ENCODE results near the gene RPS5. TPM values are rescaled to one million over a fixed set of nuclear protein-coding genes. Genes with fewer than 3 reads are reported as not detected.

Gene RPS5
- total and polyA plus RNA-seq, 9 of the 15 experiments (the other 6 are each of a cell fraction or from before 2014, with no cell fraction given): 1,228 to 3,570 (median 2,484) TPM

DNA sequence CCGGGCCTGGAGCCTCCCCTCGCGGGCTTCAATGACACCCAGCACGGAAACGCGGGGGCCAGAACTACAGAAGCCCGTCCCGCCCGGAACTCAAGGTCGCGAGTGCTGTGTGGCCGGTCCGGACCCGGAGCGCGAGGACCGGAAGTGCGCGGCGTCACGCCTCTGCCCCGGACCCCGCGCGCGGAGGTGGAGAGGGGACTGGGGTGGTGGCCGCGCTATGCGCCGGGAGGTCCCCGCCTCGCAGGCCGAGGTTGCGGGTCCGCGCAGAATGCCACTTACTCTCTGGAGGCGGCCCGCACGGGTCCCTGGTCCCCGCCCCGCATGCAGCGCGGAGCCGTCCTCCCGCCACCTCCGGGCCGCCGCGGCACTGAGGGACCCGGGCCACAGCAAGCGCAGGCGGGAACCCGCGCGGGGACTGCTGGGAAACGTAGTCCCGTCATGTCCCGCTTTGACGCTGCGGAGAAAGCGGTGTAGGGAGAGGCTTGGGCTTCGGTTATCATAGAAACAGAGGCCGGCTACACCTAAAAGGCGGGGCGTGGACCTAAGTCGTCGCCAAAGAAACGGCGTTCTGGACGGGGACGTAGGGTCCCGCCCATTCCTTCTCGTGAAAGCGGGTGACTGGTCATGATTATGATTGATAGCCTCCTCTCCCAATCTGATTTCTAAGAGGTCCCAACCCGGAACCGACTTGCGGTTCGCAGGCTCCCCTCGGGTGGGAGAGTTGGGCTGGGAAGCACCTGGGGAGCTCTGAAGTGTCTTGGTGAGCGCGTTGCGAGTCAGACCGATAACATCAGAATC is 6.2 kb upstream of the RPS5 start, which contains the start of gene ZNF837 (continued):
- TF ChIP-seq BRCA1 (IDR thresholded peaks at IDR 0.05) (no peak), BRCA1 (CRISPR knock-in tag; IDR thresholded peaks at IDR 0.05) (no peak), HNRNPK (IDR thresholded peaks at IDR 0.05; ENCODE audit: low read depth, low read length, poor library complexity, severe bottlenecking) (no peak), BMI1 (IDR thresholded peaks at IDR 0.05; ENCODE audit: low read length) (peak; percentile 97), ZHX1 (conservative IDR thresholded peaks at IDR 0.05; ENCODE audit: low read length) (0 out of 2 replicates have a peak, but pooled peaks have one; percentile 58), ZNF75A (CRISPR knock-in tag; IDR thresholded peaks at IDR 0.05) (no peak), ZNF134 (CRISPR knock-in tag; conservative IDR thresholded peaks at IDR 0.05) (no peak), MBD1 (CRISPR knock-in tag; IDR thresholded peaks at IDR 0.05) (no peak)
- TF ChIP-seq, protein P1, sequence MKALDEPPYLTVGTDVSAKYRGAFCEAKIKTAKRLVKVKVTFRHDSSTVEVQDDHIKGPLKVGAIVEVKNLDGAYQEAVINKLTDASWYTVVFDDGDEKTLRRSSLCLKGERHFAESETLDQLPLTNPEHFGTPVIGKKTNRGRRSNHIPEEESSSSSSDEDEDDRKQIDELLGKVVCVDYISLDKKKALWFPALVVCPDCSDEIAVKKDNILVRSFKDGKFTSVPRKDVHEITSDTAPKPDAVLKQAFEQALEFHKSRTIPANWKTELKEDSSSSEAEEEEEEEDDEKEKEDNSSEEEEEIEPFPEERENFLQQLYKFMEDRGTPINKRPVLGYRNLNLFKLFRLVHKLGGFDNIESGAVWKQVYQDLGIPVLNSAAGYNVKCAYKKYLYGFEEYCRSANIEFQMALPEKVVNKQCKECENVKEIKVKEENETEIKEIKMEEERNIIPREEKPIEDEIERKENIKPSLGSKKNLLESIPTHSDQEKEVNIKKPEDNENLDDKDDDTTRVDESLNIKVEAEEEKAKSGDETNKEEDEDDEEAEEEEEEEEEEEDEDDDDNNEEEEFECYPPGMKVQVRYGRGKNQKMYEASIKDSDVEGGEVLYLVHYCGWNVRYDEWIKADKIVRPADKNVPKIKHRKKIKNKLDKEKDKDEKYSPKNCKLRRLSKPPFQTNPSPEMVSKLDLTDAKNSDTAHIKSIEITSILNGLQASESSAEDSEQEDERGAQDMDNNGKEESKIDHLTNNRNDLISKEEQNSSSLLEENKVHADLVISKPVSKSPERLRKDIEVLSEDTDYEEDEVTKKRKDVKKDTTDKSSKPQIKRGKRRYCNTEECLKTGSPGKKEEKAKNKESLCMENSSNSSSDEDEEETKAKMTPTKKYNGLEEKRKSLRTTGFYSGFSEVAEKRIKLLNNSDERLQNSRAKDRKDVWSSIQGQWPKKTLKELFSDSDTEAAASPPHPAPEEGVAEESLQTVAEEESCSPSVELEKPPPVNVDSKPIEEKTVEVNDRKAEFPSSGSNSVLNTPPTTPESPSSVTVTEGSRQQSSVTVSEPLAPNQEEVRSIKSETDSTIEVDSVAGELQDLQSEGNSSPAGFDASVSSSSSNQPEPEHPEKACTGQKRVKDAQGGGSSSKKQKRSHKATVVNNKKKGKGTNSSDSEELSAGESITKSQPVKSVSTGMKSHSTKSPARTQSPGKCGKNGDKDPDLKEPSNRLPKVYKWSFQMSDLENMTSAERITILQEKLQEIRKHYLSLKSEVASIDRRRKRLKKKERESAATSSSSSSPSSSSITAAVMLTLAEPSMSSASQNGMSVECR (CRISPR knock-in tag; IDR thresholded peaks at IDR 0.05): no peak; the same call in none of the 2 replicates
